Measurements from ENCODE around the gene COPZ1.

The COPZ1 gene

GRCh38 chr12:54359762-54360351 lies 34.9 kb downstream of the COPZ1 start:
- no peak for DNase-seq

- peak; percentile 81 for DNase-seq
Observed at GRCh38 chr12:54360717-54361456, 36.0 kb downstream of the COPZ1 start.

GRCh38 chr12:54363047-54363446 lies 38.1 kb downstream of the COPZ1 start:
- no peak for DNase-seq

- no peak for DNase-seq
Observed at GRCh38 chr12:54363618-54364017, 38.7 kb downstream of the COPZ1 start.

GRCh38 chr12:54364413-54364812 lies 39.5 kb downstream of the COPZ1 start, which contains the start of gene GPR84:
TSS of gene GPR84 (minus strand) at chr12:54364486. CDS start at chr12:54363851, 635 bp downstream.
- DNase-seq: no peak

- no peak for DNase-seq
Observed at GRCh38 chr12:54368025-54368708, 43.2 kb downstream of the COPZ1 start.

- peak; percentile 72 for DNase-seq
Observed at GRCh38 chr12:54368709-54369596, 44.0 kb downstream of the COPZ1 start.

- DNase-seq: no peak
Observed at GRCh38 chr12:54369597-54370131, 44.7 kb downstream of the COPZ1 start.

GRCh38 chr12:54370171-54370730 lies 45.3 kb downstream of the COPZ1 start:
- DNase-seq: no peak

- no peak for DNase-seq
Observed at GRCh38 chr12:54371328-54372112, 46.6 kb downstream of the COPZ1 start.

GRCh38 chr12:54372113-54372806 lies 47.3 kb downstream of the COPZ1 start:
- no peak for DNase-seq

- DNase-seq: no peak
Observed at GRCh38 chr12:54373649-54374561, 49.0 kb downstream of the COPZ1 start.

GRCh38 chr12:54374562-54375258 lies 49.8 kb downstream of the COPZ1 start:
- DNase-seq: peak; percentile 76

GRCh38 chr12:54375259-54375579 lies 50.3 kb downstream of the COPZ1 start:
- DNase-seq: no peak

GRCh38 chr12:54376596-54376995 lies 51.7 kb downstream of the COPZ1 start:
- DNase-seq: no peak

- DNase-seq: no peak
Observed at GRCh38 chr12:54377007-54377406, 52.1 kb downstream of the COPZ1 start.

GRCh38 chr12:54377797-54378515 lies 53.0 kb downstream of the COPZ1 start:
- no peak for DNase-seq

- peak; percentile 75 for DNase-seq
Observed at GRCh38 chr12:54378796-54379397, 54.0 kb downstream of the COPZ1 start.
